Activated T-cell treated with anti-CD3 and anti-CD28 coated beads, Interleukin-2, amount 50 U/mL, for 24 hours (primary cell): ENCODE measurements around the gene MID1.

ENCODE experiments used
- DNase-seq: peaks from one replicate; pipeline ENCODE4 v3.0.0-alpha.2; 2020
- H3K27ac Mint-ChIP-seq: 2 replicates; pipeline ENCODE4 v1.8.0; 2020; ENCODE audit warnings: mild to moderate bottlenecking, mixed read lengths
- H3K27me3 Mint-ChIP-seq: 2 replicates; pipeline ENCODE4 v1.8.0; 2020; ENCODE audit warnings: mixed read lengths
- H3K36me3 Mint-ChIP-seq: 2 replicates; pipeline ENCODE4 v1.8.0; 2020; ENCODE audit warnings: low read depth, mixed read lengths
- H3K4me1 Mint-ChIP-seq: 2 replicates; pipeline ENCODE4 v1.8.0; 2020; ENCODE audit warnings: low read depth, mixed read lengths
- H3K4me3 Mint-ChIP-seq: 2 replicates; pipeline ENCODE4 v1.8.0; 2020; ENCODE audit warnings: mild to moderate bottlenecking, moderate library complexity, mixed read lengths
- H3K9me3 Mint-ChIP-seq: 2 replicates; pipeline ENCODE4 v1.8.0; 2020; ENCODE audit warnings: mixed read lengths

The MID1 gene

DNA sequence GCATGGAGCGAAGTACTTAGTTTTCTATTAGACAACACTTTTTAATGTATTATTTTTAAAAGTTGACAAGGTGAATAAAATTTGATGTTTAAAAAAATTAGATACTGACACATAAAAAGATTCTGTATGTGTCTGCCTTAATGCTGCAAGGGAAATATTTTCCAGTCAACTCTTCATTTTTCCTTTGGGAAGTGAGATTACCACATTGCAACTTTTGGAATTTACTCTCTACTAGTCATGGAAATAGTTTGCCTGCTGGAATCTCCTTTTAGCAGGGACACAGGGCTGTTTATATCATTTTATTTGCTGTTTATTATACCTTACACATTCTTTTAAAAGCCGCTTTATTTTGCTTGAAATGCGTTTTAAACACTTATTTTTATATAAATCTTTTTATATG is 135.1 kb downstream of the MID1 start:
- H3K36me3 Mint-ChIP-seq: no peaks in the 10 kb centered on the region
- peaks cover 2% of the 10 kb centered on the region for H3K9me3 Mint-ChIP-seq
- no peak overlapping the region for H3K4me3 Mint-ChIP-seq
- no peak for DNase-seq
- H3K27me3 Mint-ChIP-seq: peaks cover 2% of the 10 kb centered on the region
- no peak overlapping the region for H3K27ac Mint-ChIP-seq
- no peaks in the 10 kb centered on the region for H3K4me1 Mint-ChIP-seq

- Mint-ChIP-seq H3K36me3 (no peaks in the 10 kb centered on the region), H3K27ac (no peak overlapping the region), H3K4me1 (no peaks in the 10 kb centered on the region), H3K9me3 (peaks cover 2% of the 10 kb centered on the region), H3K4me3 (no peak overlapping the region), H3K27me3 (peaks cover 2% of the 10 kb centered on the region)
- DNase-seq: no peak
These were observed 135.6 kb downstream of the MID1 start for GRCh38 chrX:10484683-10485247.

DNA sequence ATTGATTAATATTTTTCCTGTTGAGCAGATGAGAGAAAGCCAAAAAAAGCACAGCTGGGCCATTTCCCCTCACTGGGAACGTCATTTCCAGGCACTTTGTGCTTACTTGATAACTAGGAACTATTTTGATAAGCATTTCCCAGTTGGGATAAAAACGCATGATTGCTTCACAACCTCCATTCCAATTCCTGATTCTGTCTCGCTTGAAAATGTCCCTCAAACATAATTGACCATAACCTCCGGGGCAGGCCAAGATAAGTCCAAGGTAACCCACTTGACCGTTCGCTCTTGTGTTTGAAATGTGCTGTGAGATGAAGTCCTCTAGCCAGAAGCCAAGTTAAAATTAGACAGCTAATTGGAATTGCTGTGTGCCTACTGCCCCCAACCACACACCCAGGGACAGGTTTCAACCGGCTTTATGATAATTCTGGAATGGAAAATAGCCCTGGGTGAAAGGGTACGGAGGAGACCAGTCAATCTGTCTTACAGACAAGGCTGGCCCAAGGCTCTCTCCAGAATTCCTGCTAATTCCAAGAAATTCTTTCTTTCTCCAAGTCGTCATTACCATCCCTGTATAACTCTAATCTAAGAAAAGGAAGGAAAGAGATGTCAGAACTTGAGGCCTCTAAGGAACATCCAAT is 137.1 kb downstream of the MID1 start:
- DNase-seq: no peak
- no peak overlapping the region for H3K27ac Mint-ChIP-seq
- H3K4me1 Mint-ChIP-seq: no peaks in the 10 kb centered on the region
- H3K9me3 Mint-ChIP-seq: peaks cover 2% of the 10 kb centered on the region
- H3K4me3 Mint-ChIP-seq: no peak overlapping the region
- peaks cover 2% of the 10 kb centered on the region for H3K27me3 Mint-ChIP-seq
- H3K36me3 Mint-ChIP-seq: no peaks in the 10 kb centered on the region

GRCh38 chrX:10482708-10483107 is 137.7 kb downstream of the MID1 start:
- no peaks in the 10 kb centered on the region for H3K4me1 Mint-ChIP-seq
- H3K9me3 Mint-ChIP-seq: peaks cover 2% of the 10 kb centered on the region
- DNase-seq: no peak
- H3K27ac Mint-ChIP-seq: no peak overlapping the region
- no peaks in the 10 kb centered on the region for H3K36me3 Mint-ChIP-seq
- no peak overlapping the region for H3K4me3 Mint-ChIP-seq
- peaks cover 2% of the 10 kb centered on the region for H3K27me3 Mint-ChIP-seq

DNA sequence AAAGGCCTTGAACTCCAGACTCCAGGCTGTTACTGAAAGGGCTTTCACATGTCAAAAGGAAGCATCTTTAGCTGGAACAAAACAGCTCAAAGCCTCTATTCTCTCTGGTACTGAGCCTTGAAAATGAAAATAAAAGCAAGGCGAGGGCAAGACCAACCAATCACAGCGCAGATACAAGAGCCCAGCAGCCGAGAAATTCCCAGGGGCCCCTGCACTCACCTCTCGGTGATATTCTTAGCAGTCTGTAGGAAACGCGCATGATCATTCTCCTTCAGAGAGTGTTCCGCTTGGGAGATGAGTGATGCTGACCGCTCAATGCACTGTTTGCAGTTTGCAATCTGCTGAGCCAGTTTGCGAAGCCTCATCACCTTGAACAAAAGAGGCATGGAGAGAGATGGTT is 138.1 kb downstream of the MID1 start:
- no peaks in the 10 kb centered on the region for H3K36me3 Mint-ChIP-seq
- no peaks in the 10 kb centered on the region for H3K4me1 Mint-ChIP-seq

DNA sequence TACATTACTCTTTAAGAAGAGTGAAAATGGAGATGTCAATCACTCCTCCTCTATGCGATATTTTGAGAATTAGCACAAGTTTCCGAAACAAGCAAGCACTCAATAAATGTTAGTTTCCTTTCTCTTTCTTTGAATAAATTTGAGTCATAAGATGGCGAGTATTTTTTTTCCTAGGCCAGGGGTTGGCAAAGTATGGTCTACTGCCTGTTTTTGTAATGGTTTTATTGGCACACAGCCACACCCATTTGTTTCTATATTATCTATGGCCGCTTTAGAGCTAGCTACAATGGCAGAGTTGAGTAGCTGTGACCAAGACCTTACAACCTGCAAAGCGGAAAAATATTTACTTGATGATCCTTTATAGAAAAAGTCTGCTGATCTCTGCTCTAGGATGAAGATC is 139.5 kb downstream of the MID1 start:
- Mint-ChIP-seq H3K27me3 (peaks cover 2% of the 10 kb centered on the region), H3K4me1 (no peaks in the 10 kb centered on the region), H3K4me3 (no peak overlapping the region), H3K27ac (no peak overlapping the region), H3K36me3 (no peaks in the 10 kb centered on the region), H3K9me3 (peaks cover 2% of the 10 kb centered on the region)
- DNase-seq: no peak

More for the DNA sequence above, 138.1 kb downstream of the MID1 start:
- no peak overlapping the region for H3K4me3 Mint-ChIP-seq
- H3K27me3 Mint-ChIP-seq: peaks cover 2% of the 10 kb centered on the region
- peaks cover 2% of the 10 kb centered on the region for H3K9me3 Mint-ChIP-seq
- H3K27ac Mint-ChIP-seq: no peak overlapping the region
- DNase-seq: no peak

- DNase-seq: no peak
- H3K9me3 Mint-ChIP-seq: peaks cover 2% of the 10 kb centered on the region
- no peaks in the 10 kb centered on the region for H3K4me1 Mint-ChIP-seq
- peaks cover 5% of the 10 kb centered on the region for H3K27me3 Mint-ChIP-seq
- no peak overlapping the region for H3K27ac Mint-ChIP-seq
- no peak overlapping the region for H3K4me3 Mint-ChIP-seq
- H3K36me3 Mint-ChIP-seq: no peaks in the 10 kb centered on the region
These were observed 140.9 kb downstream of the MID1 start for GRCh38 chrX:10479508-10479907.

- Mint-ChIP-seq H3K36me3 (no peaks in the 10 kb centered on the region), H3K4me1 (no peaks in the 10 kb centered on the region), H3K4me3 (no peak overlapping the region), H3K9me3 (peaks cover 2% of the 10 kb centered on the region), H3K27ac (no peak overlapping the region), H3K27me3 (peaks cover 9% of the 10 kb centered on the region)
- no peak for DNase-seq
These were observed 142.9 kb downstream of the MID1 start for GRCh38 chrX:10477525-10477924.

GRCh38 chrX:10474913-10475568 is 145.3 kb downstream of the MID1 start:
- Mint-ChIP-seq H3K9me3 (no peaks in the 10 kb centered on the region), H3K27me3 (peaks cover 11% of the 10 kb centered on the region), H3K4me1 (no peaks in the 10 kb centered on the region), H3K36me3 (no peaks in the 10 kb centered on the region), H3K27ac (no peak overlapping the region), H3K4me3 (no peak overlapping the region)
- no peak for DNase-seq

- Mint-ChIP-seq H3K9me3 (no peaks in the 10 kb centered on the region), H3K4me1 (no peaks in the 10 kb centered on the region), H3K4me3 (no peak overlapping the region), H3K36me3 (no peaks in the 10 kb centered on the region), H3K27ac (no peak overlapping the region), H3K27me3 (peaks cover 11% of the 10 kb centered on the region)
- no peak for DNase-seq
These were observed 145.9 kb downstream of the MID1 start for GRCh38 chrX:10474510-10474909.

DNA sequence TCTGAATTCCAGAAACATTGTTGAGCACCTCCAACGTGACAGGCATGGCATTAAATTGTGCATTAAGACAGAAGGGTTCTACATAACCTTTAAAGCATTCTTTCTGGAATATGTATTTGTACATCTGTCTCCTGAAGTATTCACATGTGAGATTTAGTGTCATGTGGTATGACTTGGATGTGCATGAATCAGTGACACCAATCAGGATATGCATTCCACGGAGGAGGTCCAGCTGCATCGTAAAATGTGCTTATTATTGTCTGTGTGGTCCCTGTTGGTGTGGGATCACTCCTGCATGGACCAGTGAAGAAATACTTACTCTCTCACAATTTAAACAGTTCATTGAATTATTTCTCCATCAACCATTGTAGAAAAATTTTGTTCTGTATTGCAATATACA is 149.0 kb downstream of the MID1 start:
- H3K9me3 Mint-ChIP-seq: no peaks in the 10 kb centered on the region
- no peaks in the 10 kb centered on the region for H3K4me1 Mint-ChIP-seq
- H3K27me3 Mint-ChIP-seq: peaks cover 11% of the 10 kb centered on the region
- no peak overlapping the region for H3K27ac Mint-ChIP-seq
- DNase-seq: no peak
- no peak overlapping the region for H3K4me3 Mint-ChIP-seq
- H3K36me3 Mint-ChIP-seq: no peaks in the 10 kb centered on the region

GRCh38 chrX:10470009-10470408 is 150.4 kb downstream of the MID1 start:
- Mint-ChIP-seq H3K27me3 (peaks cover 6% of the 10 kb centered on the region), H3K27ac (no peak overlapping the region), H3K4me3 (no peak overlapping the region), H3K36me3 (no peaks in the 10 kb centered on the region), H3K9me3 (no peaks in the 10 kb centered on the region), H3K4me1 (no peaks in the 10 kb centered on the region)
- no peak for DNase-seq

- Mint-ChIP-seq H3K27ac (no peak overlapping the region), H3K27me3 (peaks cover 5% of the 10 kb centered on the region), H3K9me3 (no peaks in the 10 kb centered on the region), H3K36me3 (no peaks in the 10 kb centered on the region), H3K4me3 (no peak overlapping the region), H3K4me1 (no peaks in the 10 kb centered on the region)
- DNase-seq: no peak
These were observed 152.6 kb downstream of the MID1 start for GRCh38 chrX:10467793-10468192.

GRCh38 chrX:10465254-10465653 is 155.1 kb downstream of the MID1 start:
- H3K27me3 Mint-ChIP-seq: peaks cover 2% of the 10 kb centered on the region
- H3K4me3 Mint-ChIP-seq: no peak overlapping the region
- peaks cover 2% of the 10 kb centered on the region for H3K9me3 Mint-ChIP-seq
- H3K4me1 Mint-ChIP-seq: no peaks in the 10 kb centered on the region
- no peak for DNase-seq
- H3K27ac Mint-ChIP-seq: no peak overlapping the region
- no peaks in the 10 kb centered on the region for H3K36me3 Mint-ChIP-seq

- peaks cover 8% of the 10 kb centered on the region for H3K9me3 Mint-ChIP-seq
- H3K27ac Mint-ChIP-seq: no peak overlapping the region
- no peaks in the 10 kb centered on the region for H3K36me3 Mint-ChIP-seq
- no peak overlapping the region for H3K4me3 Mint-ChIP-seq
- DNase-seq: no peak
- no peaks in the 10 kb centered on the region for H3K4me1 Mint-ChIP-seq
- H3K27me3 Mint-ChIP-seq: peaks cover 8% of the 10 kb centered on the region
These were observed 163.3 kb downstream of the MID1 start for GRCh38 chrX:10457092-10457491.
